Lower lobe of right lung (tissue), 2 donors: ENCODE measurements around the gene WASL. TPM values are rescaled to one million over a fixed set of nuclear protein-coding genes. Genes with fewer than 3 reads are reported as not detected.

ENCODE experiments used
- ATAC-seq, 2 donors: fragments of 200-7000 bp; cut with Tn5 transposase; one replicate each; pipeline ENCODE4 v1.9.1; 2020 to 2022; ENCODE audit warnings: mild to moderate bottlenecking in 2 of 2, moderate library complexity in 2 of 2
- DNase-seq: peaks from one replicate; pipeline ENCODE4 v3.0.0-alpha.2; 2020
- H3K27ac ChIP-seq: fragments of 200-600 bp; one replicate; pipeline ENCODE4 v1.8.0; 2022
- H3K27me3 ChIP-seq: fragments of 200-600 bp; one replicate; pipeline ENCODE4 v1.8.0; 2022; ENCODE audit warnings: low read depth
- H3K36me3 ChIP-seq: fragments of 200-600 bp; one replicate; pipeline ENCODE4 v1.8.0; 2022; ENCODE audit warnings: mild to moderate bottlenecking
- H3K4me1 ChIP-seq: fragments of 200-600 bp; one replicate; pipeline ENCODE4 v1.8.0; 2022
- H3K4me3 ChIP-seq: fragments of 200-600 bp; one replicate; pipeline ENCODE4 v1.8.0; 2022; ENCODE audit warnings: mild to moderate bottlenecking
- H3K9me3 ChIP-seq: fragments of 200-600 bp; one replicate; pipeline ENCODE4 v1.8.0; 2022
- intact Hi-C: fragments of 100-400 bp; cut with DNase I; formaldehyde crosslinking; loops from one replicate; pipeline ENCODE4 v1.11.0; 2022
- total RNA-seq: library from RNA; stranded (reverse); fragmentation: NEBNext Ultra II Directional; extraction: Animal tissue kit (Norgen Biotek cat#: 25700); gene quantifications from one replicate; pipeline ENCODE4 v1.2.1, GENCODE V29; 2021
- TF ChIP-seq, protein P1 (sequence below): fragments of 200-600 bp; IDR thresholded peaks from one replicate; pipeline ENCODE4 v1.8.0; 2022; ENCODE audit warnings: antibody characterized with exemption, mild to moderate bottlenecking
- donor health status: DM: no; HTN: yes; CAD: no; lungs with severe emphysema.

Gene WASL
- total RNA-seq, 1 donor from 2014 or later: 33.3 TPM

DNA sequence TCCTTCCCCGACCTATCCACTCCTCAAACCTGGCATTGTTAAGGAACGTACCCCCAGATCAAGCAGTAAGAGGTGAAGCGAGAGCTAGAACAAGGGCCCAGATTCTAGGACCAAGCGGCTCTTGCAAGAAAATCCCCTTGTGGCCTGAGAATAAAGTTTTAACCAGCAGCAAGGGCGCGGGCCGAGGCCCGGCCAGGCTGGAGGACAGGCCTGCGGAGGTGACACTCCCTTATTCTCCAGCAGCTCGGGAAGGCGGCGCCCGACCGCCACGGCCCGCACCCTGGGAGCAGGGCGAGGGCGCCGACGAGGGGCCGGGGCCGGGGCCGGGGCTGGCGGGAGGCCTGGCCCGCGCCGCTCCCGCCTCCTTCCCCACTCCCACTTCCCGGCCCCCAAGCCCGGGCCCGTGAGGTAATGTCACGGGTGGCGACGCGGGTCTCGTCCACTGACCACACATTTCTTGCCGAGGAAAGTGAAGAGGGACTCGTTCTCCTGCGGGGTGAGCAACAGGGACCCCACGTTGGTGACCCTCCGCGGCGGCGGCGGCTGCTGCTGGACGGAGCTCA, 551 bp downstream of the WASL start:
- peak; percentile 69 for DNase-seq
- ATAC-seq: peak; percentile 71 to 72
- TF ChIP-seq, protein P1, sequence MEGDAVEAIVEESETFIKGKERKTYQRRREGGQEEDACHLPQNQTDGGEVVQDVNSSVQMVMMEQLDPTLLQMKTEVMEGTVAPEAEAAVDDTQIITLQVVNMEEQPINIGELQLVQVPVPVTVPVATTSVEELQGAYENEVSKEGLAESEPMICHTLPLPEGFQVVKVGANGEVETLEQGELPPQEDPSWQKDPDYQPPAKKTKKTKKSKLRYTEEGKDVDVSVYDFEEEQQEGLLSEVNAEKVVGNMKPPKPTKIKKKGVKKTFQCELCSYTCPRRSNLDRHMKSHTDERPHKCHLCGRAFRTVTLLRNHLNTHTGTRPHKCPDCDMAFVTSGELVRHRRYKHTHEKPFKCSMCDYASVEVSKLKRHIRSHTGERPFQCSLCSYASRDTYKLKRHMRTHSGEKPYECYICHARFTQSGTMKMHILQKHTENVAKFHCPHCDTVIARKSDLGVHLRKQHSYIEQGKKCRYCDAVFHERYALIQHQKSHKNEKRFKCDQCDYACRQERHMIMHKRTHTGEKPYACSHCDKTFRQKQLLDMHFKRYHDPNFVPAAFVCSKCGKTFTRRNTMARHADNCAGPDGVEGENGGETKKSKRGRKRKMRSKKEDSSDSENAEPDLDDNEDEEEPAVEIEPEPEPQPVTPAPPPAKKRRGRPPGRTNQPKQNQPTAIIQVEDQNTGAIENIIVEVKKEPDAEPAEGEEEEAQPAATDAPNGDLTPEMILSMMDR: no peak
- no peaks in the 10 kb centered on the region for H3K9me3 ChIP-seq
- peaks cover 52% of the 10 kb centered on the region for H3K4me1 ChIP-seq
- H3K27me3 ChIP-seq: no peaks in the 10 kb centered on the region
- H3K36me3 ChIP-seq: no peaks in the 10 kb centered on the region
- peak overlapping the region; percentile 98 for H3K27ac ChIP-seq
- H3K4me3 ChIP-seq: peak overlapping the region; percentile 82
- intact Hi-C loops: no loop called here

DNA sequence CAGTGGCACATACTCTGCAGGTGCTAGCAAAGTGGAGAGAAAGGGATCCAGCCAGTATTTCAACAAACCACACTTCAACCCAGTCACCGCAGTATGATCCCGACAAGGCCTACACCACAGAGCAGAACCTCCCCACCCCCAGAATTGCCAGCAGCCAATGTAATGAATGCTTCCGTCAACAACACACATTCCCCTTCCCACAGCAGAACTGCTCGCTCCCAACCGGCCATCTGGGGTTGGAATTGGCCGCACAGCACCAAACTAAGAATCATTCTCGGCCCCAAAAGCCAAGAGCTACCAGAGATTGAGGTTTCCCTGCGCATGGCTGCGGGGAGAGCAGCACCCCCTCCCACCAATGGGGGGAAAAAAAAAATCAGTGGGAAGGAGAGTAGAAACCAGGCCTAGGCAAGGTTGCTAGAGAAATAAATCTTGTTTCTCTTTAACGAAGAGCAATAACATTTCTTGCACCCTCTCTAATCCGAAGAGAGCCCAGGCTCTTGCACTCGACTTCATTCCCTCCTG, 1.1 kb downstream of the WASL start:
- intact Hi-C loops: no loop called here
- Histone ChIP-seq H3K4me1 (peaks cover 56% of the 10 kb centered on the region), H3K27me3 (no peaks in the 10 kb centered on the region), H3K27ac (peak overlapping the region; percentile 98), H3K36me3 (no peaks in the 10 kb centered on the region), H3K9me3 (no peaks in the 10 kb centered on the region), H3K4me3 (peak overlapping the region; percentile 82)
- DNase-seq (peak; percentile 57), ATAC-seq (peak; percentile 50 to 51)
- TF ChIP-seq, protein P1: no peak

DNA sequence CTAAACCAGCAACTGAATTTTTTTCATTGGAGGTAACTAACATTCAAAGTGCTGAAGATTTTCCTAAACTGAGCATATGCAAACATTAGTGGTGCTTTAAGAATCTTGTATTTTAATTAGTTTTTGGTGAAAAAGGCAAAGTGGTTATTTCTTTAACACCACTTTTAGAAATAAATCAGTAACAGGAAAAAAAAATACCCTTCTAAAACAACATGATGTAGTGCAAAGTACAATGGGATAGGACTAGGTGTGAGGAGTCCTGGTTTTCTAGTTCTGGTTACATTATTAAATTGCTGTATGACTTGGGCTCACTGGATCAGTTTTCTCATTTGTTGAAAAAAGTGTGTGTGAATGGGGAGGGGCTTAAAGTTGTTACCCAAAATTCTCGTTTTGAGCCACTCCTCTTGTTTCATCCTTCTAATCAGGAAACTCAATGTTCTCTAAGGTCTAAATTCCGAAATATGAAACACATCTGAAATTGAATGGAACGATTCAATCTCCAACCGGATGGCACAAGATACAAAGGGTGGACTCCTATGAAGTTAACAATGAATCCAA, 1.8 kb downstream of the WASL start:
- intact Hi-C loops: no loop called here
- ATAC-seq (no peak), DNase-seq (no peak)
- Histone ChIP-seq H3K9me3 (no peaks in the 10 kb centered on the region), H3K27me3 (no peaks in the 10 kb centered on the region), H3K4me1 (peaks cover 62% of the 10 kb centered on the region), H3K36me3 (no peaks in the 10 kb centered on the region), H3K27ac (peak overlapping the region; percentile 98), H3K4me3 (peak overlapping the region; percentile 82)
- TF ChIP-seq, protein P1: no peak

DNA sequence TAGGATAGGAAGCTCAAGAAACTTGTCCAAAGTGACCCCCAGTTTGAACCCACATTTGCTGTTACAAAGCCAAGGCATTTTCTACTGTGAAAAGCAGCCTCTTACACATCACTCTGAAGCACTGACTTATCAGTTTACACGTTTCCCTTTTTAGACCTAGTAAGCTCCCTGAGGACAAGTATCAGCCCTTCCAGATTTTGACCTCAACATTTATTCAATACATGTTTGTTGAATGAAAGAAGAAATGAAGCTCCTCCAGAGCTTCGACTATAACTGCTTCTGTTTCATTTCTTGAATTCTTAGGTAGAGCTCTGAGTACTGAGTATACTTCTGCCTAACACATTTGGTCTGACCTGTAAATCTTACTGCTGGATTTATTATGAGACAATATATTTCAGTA, 2.7 kb downstream of the WASL start:
- intact Hi-C loops: no loop called here
- Histone ChIP-seq H3K27ac (no peak overlapping the region), H3K27me3 (no peaks in the 10 kb centered on the region), H3K4me1 (peaks cover 69% of the 10 kb centered on the region), H3K9me3 (no peaks in the 10 kb centered on the region), H3K36me3 (no peaks in the 10 kb centered on the region), H3K4me3 (peak overlapping the region; percentile 82)
- DNase-seq (no peak), ATAC-seq (no peak)
- TF ChIP-seq, protein P1: no peak

DNA sequence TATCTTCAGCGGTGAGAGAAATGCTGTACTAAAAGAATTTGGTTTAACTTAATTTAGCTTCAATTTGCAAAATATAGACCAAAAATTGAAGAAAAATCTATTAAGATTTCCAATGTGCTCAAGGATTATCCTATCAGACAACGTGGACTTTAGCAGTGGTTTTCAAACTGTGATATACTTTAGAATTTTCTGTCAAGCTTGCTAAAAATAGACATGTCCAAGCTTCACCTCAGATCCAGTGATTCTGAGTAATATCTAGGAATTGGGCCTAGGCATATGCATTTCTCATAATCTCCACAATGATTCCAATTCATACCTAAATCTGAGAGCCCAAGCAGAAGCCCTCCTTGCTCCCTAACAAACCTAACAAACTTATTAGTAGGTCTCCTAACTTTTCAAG, 3.4 kb downstream of the WASL start:
- H3K36me3 ChIP-seq: no peaks in the 10 kb centered on the region
- intact Hi-C loops: no loop called here
- DNase-seq (no peak), ATAC-seq (no peak)
- H3K4me3 ChIP-seq: no peak overlapping the region
- no peaks in the 10 kb centered on the region for H3K27me3 ChIP-seq
- no peaks in the 10 kb centered on the region for H3K9me3 ChIP-seq
- TF ChIP-seq, protein P1: no peak
- H3K4me1 ChIP-seq: peaks cover 66% of the 10 kb centered on the region
- no peak overlapping the region for H3K27ac ChIP-seq
